ENCODE measurements around the gene TC2N.

TC2N gene

DNA sequence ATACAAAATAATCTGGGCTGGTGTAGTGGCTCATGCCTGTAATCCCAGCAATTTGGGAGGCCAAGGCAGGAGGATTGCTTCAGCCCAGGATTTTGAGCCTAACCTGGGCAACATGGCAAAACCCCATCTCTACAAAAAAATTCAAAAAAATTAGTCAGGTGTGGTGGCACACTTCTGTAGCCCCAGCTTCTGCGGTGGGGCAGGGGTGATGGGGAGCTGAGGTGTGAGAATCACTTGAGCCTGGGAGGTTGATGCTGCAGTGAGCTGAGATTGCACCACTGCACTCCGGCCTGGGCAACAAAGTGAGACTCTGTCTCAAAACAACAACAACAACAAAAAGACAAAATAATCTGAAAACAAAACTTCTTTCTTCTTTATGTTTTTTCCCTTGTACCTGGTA, 66.0 kb downstream of the TC2N start:
- no peak for DNase-seq (ENCODE audit: low spot score)
- TF ChIP-seq CTCF (IDR thresholded peaks at IDR 0.05; ENCODE audit: extremely low read depth, missing control alignments): no peak

DNA sequence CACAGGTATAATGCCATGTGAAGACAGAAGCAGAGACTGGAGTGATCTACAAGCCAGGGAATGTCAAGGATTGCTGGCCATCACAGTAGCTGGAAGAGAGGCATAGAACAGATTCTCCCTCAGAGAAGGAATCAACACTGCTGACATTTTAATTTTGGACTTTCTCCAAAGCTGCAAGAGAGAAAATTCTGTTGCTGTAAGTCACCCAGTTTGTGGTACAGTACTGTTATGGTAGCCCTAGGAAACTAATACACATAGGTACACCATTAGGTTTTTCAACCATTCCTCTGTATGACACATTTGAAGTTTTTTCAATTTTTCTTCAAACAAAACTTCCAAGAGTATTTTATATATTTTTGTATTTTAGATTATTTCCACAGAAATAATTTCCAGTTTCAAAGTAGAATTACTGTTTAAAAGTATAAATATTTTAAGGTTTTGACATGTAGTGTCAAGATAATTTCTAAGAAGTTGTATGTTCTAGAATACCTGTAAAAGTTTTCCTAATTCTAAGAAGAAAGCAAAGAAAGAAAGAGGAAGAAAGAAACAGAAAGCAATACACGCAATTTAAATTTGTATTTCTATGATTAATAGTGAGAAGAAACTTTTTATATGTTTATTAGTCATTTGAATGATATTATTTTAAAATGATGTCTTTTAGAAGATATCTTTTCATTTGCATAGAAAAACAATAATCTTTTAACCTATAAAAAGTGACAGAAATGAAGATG, 70.6 kb downstream of the TC2N start:
- TF ChIP-seq CTCF (IDR thresholded peaks at IDR 0.05; ENCODE audit: extremely low read depth, missing control alignments): no peak
- no peak for DNase-seq (ENCODE audit: low spot score)

- no peak for TF ChIP-seq CTCF (IDR thresholded peaks at IDR 0.05; ENCODE audit: extremely low read depth, missing control alignments)
- DNase-seq (ENCODE audit: low spot score): no peak
Measured at GRCh38 chr14:91793704-91794103, 73.6 kb downstream of the TC2N start.

- TF ChIP-seq CTCF (IDR thresholded peaks at IDR 0.05; ENCODE audit: extremely low read depth, missing control alignments): no peak
- no peak for DNase-seq (ENCODE audit: low spot score)
Measured at GRCh38 chr14:91786188-91786587, 81.1 kb downstream of the TC2N start.

GRCh38 chr14:91780452-91780851, 86.9 kb downstream of the TC2N start:
- no peak for DNase-seq (ENCODE audit: low spot score)
- TF ChIP-seq CTCF (IDR thresholded peaks at IDR 0.05; ENCODE audit: extremely low read depth, missing control alignments): no peak

GRCh38 chr14:91778217-91778616, 89.1 kb downstream of the TC2N start:
- no peak for DNase-seq (ENCODE audit: low spot score)
- TF ChIP-seq CTCF (IDR thresholded peaks at IDR 0.05; ENCODE audit: extremely low read depth, missing control alignments): no peak

GRCh38 chr14:91774140-91775096, 92.9 kb downstream of the TC2N start:
- TF ChIP-seq CTCF (IDR thresholded peaks at IDR 0.05; ENCODE audit: extremely low read depth, missing control alignments): no peak
- DNase-seq (ENCODE audit: low spot score): no peak

Data from GM20000 (cell line).